GM18867 (cell line): ENCODE results near the gene SLIT3.

Source experiments
- ATAC-seq: cut with Tn5 transposase; IDR thresholded peaks from one replicate; pipeline ENCODE4 v1.9.1; 2021; ENCODE audit warnings: mild to moderate bottlenecking, moderate library complexity; ENCODE audit not compliant: unreplicated experiment

SLIT3 gene

GRCh38 chr5:169011009-169011408, 289.9 kb downstream of the SLIT3 start:
- ATAC-seq: no peak

- ATAC-seq: no peak
Observed at GRCh38 chr5:169009123-169009522, 291.8 kb downstream of the SLIT3 start.

- ATAC-seq: no peak
Observed at GRCh38 chr5:169006842-169007790, 293.8 kb downstream of the SLIT3 start.

DNA sequence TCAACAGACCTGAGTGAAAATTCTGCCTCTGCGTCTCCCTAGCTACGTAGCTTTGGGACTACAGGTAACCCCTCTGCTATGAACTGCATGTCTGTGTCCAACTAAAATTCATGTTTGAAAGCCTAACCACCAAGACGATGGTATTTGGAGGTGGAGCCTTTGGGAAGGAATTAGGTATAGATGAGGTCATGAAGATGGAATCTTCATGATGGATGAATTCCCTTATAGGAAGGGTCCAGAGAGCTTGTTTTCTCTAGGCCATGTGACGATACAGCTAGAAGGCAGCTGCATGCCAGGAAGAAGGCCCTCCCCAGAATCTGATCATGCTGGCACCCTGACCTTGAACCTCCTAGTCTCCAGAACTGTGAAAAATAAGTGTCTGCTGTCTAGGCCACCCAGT, 296.4 kb downstream of the SLIT3 start:
- ATAC-seq: no peak

GRCh38 chr5:169003721-169004541, 297.0 kb downstream of the SLIT3 start:
- ATAC-seq: no peak

- no peak for ATAC-seq
Observed at GRCh38 chr5:169002953-169003555, 297.9 kb downstream of the SLIT3 start.

DNA sequence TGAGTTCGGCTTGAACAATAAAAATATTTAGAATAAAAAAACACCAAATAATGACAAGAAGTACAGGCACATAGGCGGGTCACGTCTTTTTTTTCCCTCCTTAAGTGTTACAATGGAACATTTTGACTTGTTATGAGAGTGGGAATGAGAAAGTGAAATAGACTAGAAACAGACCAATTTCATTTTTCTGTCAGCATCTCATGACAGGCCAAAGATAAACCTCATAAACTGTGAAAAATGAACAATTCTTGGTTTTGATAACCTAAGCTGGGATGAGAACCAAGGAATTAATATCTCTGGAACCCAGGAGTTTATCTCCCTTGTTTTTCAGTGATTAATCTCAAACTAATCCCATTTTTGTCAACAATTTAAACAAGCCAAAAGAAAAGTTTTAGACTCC, 299.5 kb downstream of the SLIT3 start:
- ATAC-seq: no peak

DNA sequence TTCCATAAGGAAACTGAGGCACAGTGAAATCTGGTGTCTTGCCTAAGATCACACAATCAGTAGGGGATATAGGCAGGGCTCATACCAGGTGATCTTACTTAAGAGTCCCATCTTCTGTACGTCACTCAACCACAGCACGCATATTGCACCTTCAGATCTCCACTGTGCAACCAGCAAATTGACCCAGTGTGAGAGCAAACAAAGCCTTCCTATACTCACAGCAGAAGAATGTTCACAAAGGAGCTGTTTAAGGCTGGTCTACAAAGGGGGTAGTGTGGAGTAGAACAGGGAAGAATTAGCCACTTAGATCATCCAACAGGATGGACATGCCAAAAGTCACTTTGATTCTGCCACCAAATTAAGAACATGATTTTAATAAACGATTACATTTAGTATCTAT, 305.9 kb downstream of the SLIT3 start:
- no peak for ATAC-seq

- ATAC-seq: no peak
Observed at GRCh38 chr5:168992687-168993086, 308.3 kb downstream of the SLIT3 start.

DNA sequence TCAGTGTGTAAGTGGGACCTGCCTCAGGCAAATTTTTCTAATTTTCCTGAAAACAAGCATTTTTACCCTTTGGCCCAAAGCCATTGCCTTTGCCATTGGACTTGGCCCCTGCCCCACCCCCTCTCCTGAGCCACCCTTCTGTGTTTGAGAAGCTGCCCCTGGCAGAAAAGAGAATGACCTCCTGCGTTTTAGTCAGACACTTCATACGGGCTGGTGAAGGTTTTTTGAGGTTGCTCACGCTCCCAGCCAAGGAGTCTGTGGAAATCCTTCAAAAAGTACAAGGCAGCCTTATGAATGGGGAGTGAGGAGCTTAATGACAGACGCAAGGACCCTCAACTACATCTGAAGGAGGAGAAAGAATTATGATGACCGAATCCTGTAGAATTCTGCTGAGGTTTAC, 308.9 kb downstream of the SLIT3 start:
- no peak for ATAC-seq

DNA sequence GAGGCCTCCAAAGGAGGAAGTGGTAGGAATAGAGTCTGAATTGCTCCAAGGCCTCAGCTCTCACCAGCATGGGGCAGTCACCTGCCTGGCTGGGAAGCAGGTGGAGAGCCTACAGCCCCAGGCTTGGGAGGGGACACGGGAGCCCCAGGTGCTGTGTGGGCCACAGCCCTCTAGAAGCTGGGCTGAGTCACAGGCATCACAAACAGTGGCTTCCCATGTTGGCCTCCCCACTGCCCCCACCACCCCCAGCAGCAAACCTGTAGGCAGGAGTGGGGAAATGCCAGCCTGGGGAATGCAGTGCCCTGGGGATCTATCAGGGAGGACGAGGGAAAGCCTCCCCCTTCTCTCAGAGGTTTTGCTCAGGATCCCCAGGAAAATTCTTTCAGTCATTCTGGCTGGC, 309.6 kb downstream of the SLIT3 start:
- ATAC-seq: no peak

DNA sequence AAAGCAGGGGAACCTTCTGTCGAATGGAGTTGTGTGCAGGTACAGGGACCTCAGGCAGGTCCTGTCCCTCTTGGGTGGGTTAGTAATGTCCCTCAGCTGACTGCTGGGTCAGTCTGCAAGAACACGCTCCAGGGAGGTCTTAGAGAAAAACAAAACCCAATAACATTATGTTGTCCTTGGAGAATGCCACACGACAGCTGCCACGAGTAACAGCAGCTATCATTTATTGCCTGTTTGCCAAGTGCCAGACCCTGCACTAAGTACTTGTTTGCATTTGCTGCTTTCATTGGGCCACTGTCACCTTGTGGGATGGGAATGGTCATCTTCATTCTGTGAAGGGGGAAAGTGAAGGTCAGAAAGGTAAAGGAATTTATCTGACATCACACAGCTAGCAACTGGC, 310.3 kb downstream of the SLIT3 start:
- no peak for ATAC-seq

DNA sequence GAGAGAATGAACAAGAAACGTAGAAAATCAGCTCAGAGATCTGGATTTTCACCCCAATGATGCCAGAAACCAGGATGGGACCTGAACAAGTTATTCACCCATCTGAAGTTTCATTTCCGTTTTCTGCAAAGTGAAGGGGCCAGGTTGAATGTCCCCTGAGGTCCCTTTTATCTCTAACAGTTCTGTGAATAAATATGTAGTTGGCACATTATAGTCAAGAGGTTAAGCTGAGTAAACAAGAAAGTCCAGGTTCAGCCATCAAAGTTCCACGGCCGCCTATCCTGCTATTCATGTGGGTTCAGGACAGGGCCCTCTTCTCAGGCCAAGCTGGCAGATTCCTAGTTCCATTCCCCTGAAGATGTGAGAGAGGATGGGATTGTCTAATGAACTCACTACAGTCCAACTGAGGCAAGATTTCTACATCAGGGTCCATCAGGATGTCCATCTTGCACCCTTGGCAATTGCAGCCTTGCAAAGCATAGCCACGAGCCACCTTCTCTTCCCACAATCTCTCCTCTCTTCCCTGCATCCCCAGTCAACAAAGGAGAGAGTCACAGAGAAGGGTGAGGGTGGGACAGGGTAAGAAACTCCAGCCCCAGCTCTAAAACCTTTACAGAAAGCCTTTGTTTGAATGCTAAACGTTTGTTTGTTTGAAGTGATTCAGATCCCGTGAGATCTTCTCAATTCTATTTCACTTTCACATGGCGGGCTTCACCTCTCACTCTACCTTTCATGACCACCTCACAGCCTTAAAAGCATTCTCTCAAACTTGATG, 311.0 kb downstream of the SLIT3 start:
- peak; percentile 42 for ATAC-seq

- ATAC-seq: no peak
Observed at GRCh38 chr5:168988699-168989098, 312.2 kb downstream of the SLIT3 start.

DNA sequence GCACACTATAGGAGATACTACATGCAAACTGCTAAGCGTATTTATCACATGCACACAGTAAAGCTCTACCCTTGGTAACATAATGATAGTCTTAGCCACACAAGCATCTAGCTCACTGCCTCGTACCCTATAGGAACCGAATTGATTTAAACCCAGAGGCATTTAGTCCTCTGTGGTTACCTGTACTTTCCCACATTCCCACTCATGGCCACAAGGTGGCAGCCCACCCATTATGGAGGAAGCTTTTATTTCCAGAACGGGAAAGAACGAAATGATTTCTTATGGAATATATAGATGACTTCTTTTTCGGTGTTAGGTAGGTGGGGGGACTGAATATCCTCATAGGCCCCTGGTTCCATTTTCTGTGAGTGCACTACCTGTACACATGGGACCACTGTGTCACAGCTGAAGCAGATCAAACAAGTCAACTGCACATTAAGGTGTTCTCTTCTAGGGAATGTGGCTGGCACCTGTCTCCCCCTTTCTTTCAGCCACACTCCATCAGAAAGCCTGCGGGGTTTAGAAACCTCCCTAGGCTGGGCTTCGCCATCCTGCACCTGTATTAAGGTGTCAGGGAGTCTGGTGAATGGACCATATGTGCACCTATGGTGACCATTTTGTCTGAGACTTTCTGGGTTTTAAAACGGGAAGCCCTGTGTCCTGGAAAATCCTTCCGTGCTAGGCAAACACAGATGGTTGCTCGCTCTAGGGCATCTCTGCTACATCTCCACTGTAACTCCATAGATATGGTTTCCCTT, 313.2 kb downstream of the SLIT3 start:
- ATAC-seq: peak; percentile 85

DNA sequence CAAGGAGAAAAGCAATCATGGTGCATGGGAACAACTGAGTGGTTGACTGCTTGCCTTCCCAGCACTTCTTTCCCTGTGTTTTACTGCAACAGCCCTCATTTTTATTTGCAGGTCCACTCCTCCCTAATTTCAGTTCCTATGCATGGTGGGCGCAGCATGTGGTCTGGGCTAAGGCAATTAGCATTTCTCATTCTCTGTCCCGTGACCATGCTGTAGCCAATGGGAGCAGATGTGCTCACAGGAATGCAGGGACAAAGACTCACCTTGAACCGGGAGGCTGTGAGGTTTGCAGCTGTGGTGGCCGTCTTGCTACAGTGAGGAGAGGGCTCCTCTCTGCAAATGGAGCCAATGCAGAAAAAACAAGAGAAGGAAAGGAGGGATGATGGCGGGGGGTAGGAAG, 315.5 kb downstream of the SLIT3 start:
- no peak for ATAC-seq

DNA sequence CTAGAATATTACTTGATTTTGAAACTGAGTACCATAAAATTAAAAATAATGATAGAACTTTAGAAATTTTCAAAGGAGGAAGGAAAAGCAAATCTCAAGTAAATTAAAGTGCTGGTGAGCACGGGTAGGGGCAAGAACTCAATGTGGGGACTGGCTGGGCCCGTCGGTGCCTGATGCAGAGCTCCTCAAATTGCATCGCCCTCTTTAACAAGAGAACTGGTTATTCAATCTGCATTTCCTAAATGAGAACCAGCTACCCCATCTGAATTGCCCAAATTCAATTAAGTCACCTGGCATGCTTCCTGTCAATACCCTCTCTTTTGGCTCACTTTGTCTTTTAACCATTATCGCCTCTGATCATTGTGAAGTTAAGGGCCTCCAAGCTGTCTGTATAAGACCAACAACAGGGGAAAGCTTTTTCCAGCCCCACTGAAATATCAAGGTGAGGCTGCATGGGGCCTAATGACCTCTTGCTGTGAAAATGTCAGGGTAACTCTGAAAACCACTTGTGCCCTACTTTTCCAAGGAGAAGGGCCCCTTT, 316.7 kb downstream of the SLIT3 start:
- ATAC-seq: no peak

- no peak for ATAC-seq
Observed at GRCh38 chr5:168979135-168979534, 321.8 kb downstream of the SLIT3 start.

- no peak for ATAC-seq
Observed at GRCh38 chr5:168978500-168978899, 322.4 kb downstream of the SLIT3 start.

- ATAC-seq: no peak
Observed at GRCh38 chr5:168978015-168978414, 322.9 kb downstream of the SLIT3 start.
